ENCODE measurements around the gene PLXNA3.

Gene PLXNA3

GRCh38 chrX:154512879-154513553 lies 54.9 kb downstream of the PLXNA3 start:
- no peaks in the 10 kb centered on the region for H3K9me3 ChIP-seq (ENCODE audit: control insufficient read depth, low read length)
- no peaks in the 10 kb centered on the region for H3K79me2 ChIP-seq
- H2AFZ ChIP-seq = no peak overlapping the region
- no peaks in the 10 kb centered on the region for H3K36me3 ChIP-seq (ENCODE audit: control insufficient read depth, insufficient read depth, low read length)
- H3K4me2 ChIP-seq (ENCODE audit: low read length) = no peak overlapping the region
- H3K4me1 ChIP-seq = peaks cover 4% of the 10 kb centered on the region
- TF ChIP-seq CTCF (IDR thresholded peaks at IDR 0.05) = no peak
- H3K4me3 ChIP-seq (ENCODE audit: low read depth, low read length) = no peak overlapping the region
- no peak overlapping the region for H3K9ac ChIP-seq
- H3K27me3 ChIP-seq (ENCODE audit: control insufficient read depth, insufficient read depth, low read length) = no peaks in the 10 kb centered on the region
- no peak overlapping the region for H3K27ac ChIP-seq

- H3K4me2 ChIP-seq (ENCODE audit: low read length) = no peak overlapping the region
- no peak overlapping the region for H2AFZ ChIP-seq
- peaks cover 4% of the 10 kb centered on the region for H3K4me1 ChIP-seq
- no peak overlapping the region for H3K9ac ChIP-seq
- H3K36me3 ChIP-seq (ENCODE audit: control insufficient read depth, insufficient read depth, low read length) = no peaks in the 10 kb centered on the region
- no peak overlapping the region for H3K27ac ChIP-seq
- H3K27me3 ChIP-seq (ENCODE audit: control insufficient read depth, insufficient read depth, low read length) = no peaks in the 10 kb centered on the region
- TF ChIP-seq CTCF (IDR thresholded peaks at IDR 0.05) = no peak
- no peak overlapping the region for H3K4me3 ChIP-seq (ENCODE audit: low read depth, low read length)
- no peaks in the 10 kb centered on the region for H3K79me2 ChIP-seq
- no peaks in the 10 kb centered on the region for H3K9me3 ChIP-seq (ENCODE audit: control insufficient read depth, low read length)
Measured at GRCh38 chrX:154513716-154514115, 55.6 kb downstream of the PLXNA3 start.

GRCh38 chrX:154515090-154515965 lies 57.2 kb downstream of the PLXNA3 start:
- Histone ChIP-seq H3K27me3 (ENCODE audit: control insufficient read depth, insufficient read depth, low read length) (no peaks in the 10 kb centered on the region), H3K4me3 (ENCODE audit: low read depth, low read length) (peak overlapping the region; percentile 72), H3K9me3 (ENCODE audit: control insufficient read depth, low read length) (no peaks in the 10 kb centered on the region), H3K4me2 (ENCODE audit: low read length) (peak overlapping the region; percentile 71), H3K27ac (peak overlapping the region; percentile 86), H3K4me1 (peaks cover 4% of the 10 kb centered on the region), H3K9ac (peak overlapping the region; percentile 87), H2AFZ (peak overlapping the region; percentile 76), H3K36me3 (ENCODE audit: control insufficient read depth, insufficient read depth, low read length) (no peaks in the 10 kb centered on the region), H3K79me2 (no peaks in the 10 kb centered on the region)
- no peak for TF ChIP-seq CTCF (IDR thresholded peaks at IDR 0.05)

- H3K4me1 ChIP-seq = peaks cover 4% of the 10 kb centered on the region
- no peaks in the 10 kb centered on the region for H3K27me3 ChIP-seq (ENCODE audit: control insufficient read depth, insufficient read depth, low read length)
- peak within 1 kb of the TSS; percentile 87 for H2AFZ ChIP-seq
- H3K79me2 ChIP-seq = no peaks in the 10 kb centered on the region
- H3K9me3 ChIP-seq (ENCODE audit: control insufficient read depth, low read length) = no peaks in the 10 kb centered on the region
- peak within 1 kb of the TSS; percentile 81 for H3K4me2 ChIP-seq (ENCODE audit: low read length)
- no peaks in the 10 kb centered on the region for H3K36me3 ChIP-seq (ENCODE audit: control insufficient read depth, insufficient read depth, low read length)
- H3K27ac ChIP-seq = peak within 1 kb of the TSS; percentile 86
- H3K4me3 ChIP-seq (ENCODE audit: low read depth, low read length) = peak within 1 kb of the TSS; percentile 72
- no peak for TF ChIP-seq CTCF (IDR thresholded peaks at IDR 0.05)
- peak within 1 kb of the TSS; percentile 87 for H3K9ac ChIP-seq
Measured at GRCh38 chrX:154515966-154516655, 58.0 kb downstream of the PLXNA3 start, which contains the start of gene FAM3A. TSS of gene FAM3A (minus strand) at chrX:154516232. CDS start at chrX:154515772, 460 bp downstream.
